ENCODE measurements around the gene FLNB.

GRCh38 chr3:58099865-58100264, 91.6 kb downstream of the FLNB start:
- TF ChIP-seq EZH2phosphoT487 (IDR thresholded peaks at IDR 0.05; ENCODE audit: low read length) (no peak), CTCF (IDR thresholded peaks at IDR 0.05; ENCODE audit: low read length) (no peak)
